Erythroblast (primary cell): Measurements from ENCODE around the gene SERPINC1.

ENCODE experiments used
- GATA1 ChIP-seq: IDR thresholded peaks from 2 replicates; pipeline ENCODE4 v1.6.1; 2011; ENCODE audit warnings: low read depth, mild to moderate bottlenecking, control low read depth, low read length, moderate library complexity
- POLR2A ChIP-seq: IDR thresholded peaks from 2 replicates; pipeline ENCODE4 v1.6.1; 2011; ENCODE audit warnings: mild to moderate bottlenecking, low read length

- TF ChIP-seq POLR2A = no peak
- no peak for TF ChIP-seq GATA1
Observed at GRCh38 chr1:173860065-173860464, 57.1 kb downstream of the SERPINC1 start.
